ENCODE measurements around the gene WNT9A.
"Not testable (repeated sequence)": the region's sequence is repeated elsewhere in the genome, so short reads cannot be mapped to it uniquely, and the experiment has no call there.

The WNT9A gene

GRCh38 chr1:227917081-227917950 lies 30.4 kb downstream of the WNT9A start:
- in situ Hi-C loops (cut with MboI; ENCODE audit: low pct_unique_long_range_greater_than_20kb, low sequenced_read_pairs): no loop called here

GRCh38 chr1:227916655-227917054 lies 31.1 kb downstream of the WNT9A start:
- DNase-seq: no peak
- in situ Hi-C loops (cut with MboI; ENCODE audit: low pct_unique_long_range_greater_than_20kb, low sequenced_read_pairs): no loop called here

More at GRCh38 chr1:227917081-227917950, 30.4 kb downstream of the WNT9A start:
- DNase-seq: no peak

GRCh38 chr1:227915564-227916553 lies 31.9 kb downstream of the WNT9A start:
- in situ Hi-C loops (cut with MboI; ENCODE audit: low pct_unique_long_range_greater_than_20kb, low sequenced_read_pairs): no loop called here
- DNase-seq: no peak

- in situ Hi-C loops (cut with MboI; ENCODE audit: low pct_unique_long_range_greater_than_20kb, low sequenced_read_pairs): no loop called here
Measured at GRCh38 chr1:227914801-227915563, 32.8 kb downstream of the WNT9A start.

GRCh38 chr1:227913764-227914721 lies 33.7 kb downstream of the WNT9A start:
- no peak for DNase-seq
- in situ Hi-C loops (cut with MboI; ENCODE audit: low pct_unique_long_range_greater_than_20kb, low sequenced_read_pairs): no loop called here

More at GRCh38 chr1:227914801-227915563, 32.8 kb downstream of the WNT9A start:
- DNase-seq: no peak

- in situ Hi-C loops (cut with MboI; ENCODE audit: low pct_unique_long_range_greater_than_20kb, low sequenced_read_pairs): no loop called here
- no peak for DNase-seq
Measured at GRCh38 chr1:227913396-227913763, 34.4 kb downstream of the WNT9A start.

GRCh38 chr1:227912866-227913265 lies 34.9 kb downstream of the WNT9A start:
- no peak for DNase-seq
- in situ Hi-C loops (cut with MboI; ENCODE audit: low pct_unique_long_range_greater_than_20kb, low sequenced_read_pairs): no loop called here

GRCh38 chr1:227911376-227911775 lies 36.4 kb downstream of the WNT9A start:
- DNase-seq: no peak
- in situ Hi-C loops (cut with MboI; ENCODE audit: low pct_unique_long_range_greater_than_20kb, low sequenced_read_pairs): no loop called here

- in situ Hi-C loops (cut with MboI; ENCODE audit: low pct_unique_long_range_greater_than_20kb, low sequenced_read_pairs): no loop called here
- DNase-seq: no peak
Measured at GRCh38 chr1:227910511-227911153, 37.1 kb downstream of the WNT9A start.

GRCh38 chr1:227909923-227910328 lies 37.8 kb downstream of the WNT9A start:
- in situ Hi-C loops (cut with MboI; ENCODE audit: low pct_unique_long_range_greater_than_20kb, low sequenced_read_pairs); DNase-seq: not testable (repeated sequence)

- in situ Hi-C loops (cut with MboI; ENCODE audit: low pct_unique_long_range_greater_than_20kb, low sequenced_read_pairs): no loop called here
- no peak for DNase-seq
Measured at GRCh38 chr1:227909188-227909587, 38.5 kb downstream of the WNT9A start.

GRCh38 chr1:227908359-227908758 lies 39.4 kb downstream of the WNT9A start:
- no peak for DNase-seq
- in situ Hi-C loops (cut with MboI; ENCODE audit: low pct_unique_long_range_greater_than_20kb, low sequenced_read_pairs): no loop called here

- in situ Hi-C loops (cut with MboI; ENCODE audit: low pct_unique_long_range_greater_than_20kb, low sequenced_read_pairs): no loop called here
- no peak for DNase-seq
Measured at GRCh38 chr1:227907439-227908015, 40.2 kb downstream of the WNT9A start.

- no peak for DNase-seq
- in situ Hi-C loops (cut with MboI; ENCODE audit: low pct_unique_long_range_greater_than_20kb, low sequenced_read_pairs): no loop called here
Measured at GRCh38 chr1:227906550-227907071, 41.1 kb downstream of the WNT9A start.

- DNase-seq: no peak
- in situ Hi-C loops (cut with MboI; ENCODE audit: low pct_unique_long_range_greater_than_20kb, low sequenced_read_pairs): no loop called here
Measured at GRCh38 chr1:227905573-227906487, 41.9 kb downstream of the WNT9A start.
